Hematopoietic multipotent progenitor cell treated with erythropoietin and hydrocortisone succinate and interleukin-3 and kit ligand, for 8 days (in vitro differentiated cells): ENCODE results near the gene CARD18.

Experiments
- DNase-seq: peaks from one replicate; pipeline ENCODE4 v3.0.0-alpha.2; 2015

The CARD18 gene, protein sequence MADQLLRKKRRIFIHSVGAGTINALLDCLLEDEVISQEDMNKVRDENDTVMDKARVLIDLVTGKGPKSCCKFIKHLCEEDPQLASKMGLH

DNA sequence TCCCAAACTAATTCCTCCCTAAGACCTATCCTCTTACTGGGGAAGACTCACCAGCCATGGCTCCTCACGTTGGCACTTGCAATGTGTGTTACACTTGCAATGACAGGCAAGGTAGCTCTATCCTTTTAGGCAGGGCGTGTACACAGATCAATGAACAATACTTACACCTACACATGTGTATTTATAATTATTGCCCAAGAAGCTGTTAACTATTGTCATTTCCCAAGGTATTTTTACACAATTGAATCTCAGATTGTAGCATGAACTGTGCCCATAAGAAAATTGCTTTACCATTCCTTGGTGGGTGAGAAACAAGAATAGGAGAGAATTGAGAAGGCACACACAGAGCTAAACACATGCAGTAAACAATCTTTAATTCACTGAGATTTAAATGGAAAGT, at the start of gene CARD18:
Gene CARD18, minus strand, starts transcription at position 101 of the 400 bp plus-strand sequence. Its CDS starts 43 bp downstream, at position 58.
- DNase-seq: no peak

DNA sequence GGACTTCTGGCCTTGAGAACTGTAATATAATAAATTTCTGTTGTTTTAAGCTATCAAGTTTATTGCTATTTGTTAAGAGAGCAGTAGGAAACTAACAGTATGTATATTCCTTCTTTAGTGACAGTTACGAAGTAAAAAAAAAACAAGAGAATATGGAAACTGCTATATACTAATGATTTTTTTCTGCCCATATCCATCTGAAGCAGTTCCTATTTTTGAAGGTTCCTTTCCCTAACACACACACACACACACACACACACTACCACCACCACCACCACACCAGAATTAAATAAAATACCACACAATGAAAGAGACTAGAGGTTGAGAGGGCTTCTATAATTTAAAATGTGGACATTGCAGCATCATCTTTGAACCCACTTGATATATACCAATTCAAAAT, 44.4 kb upstream of the CARD18 start:
- DNase-seq: no peak

DNA sequence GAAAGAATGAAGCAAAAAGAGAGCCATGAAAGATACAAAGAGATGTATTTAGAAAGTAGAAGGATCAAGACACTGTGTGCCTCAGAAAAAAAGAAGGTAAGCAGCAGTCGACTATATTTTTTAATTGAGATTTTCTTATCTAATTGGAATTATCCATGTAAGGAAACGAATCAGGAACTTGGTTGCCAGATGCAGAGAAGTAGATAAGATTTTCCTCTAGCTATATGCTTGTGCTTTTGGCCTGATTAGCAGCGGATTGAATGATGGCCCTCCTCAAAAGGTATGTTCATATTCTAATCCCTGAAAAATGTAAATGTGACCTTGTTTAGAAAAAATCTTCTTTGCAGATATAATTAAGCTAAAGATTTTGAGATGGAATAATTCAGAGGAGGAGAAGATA, 43.9 kb upstream of the CARD18 start:
- DNase-seq: no peak

DNA sequence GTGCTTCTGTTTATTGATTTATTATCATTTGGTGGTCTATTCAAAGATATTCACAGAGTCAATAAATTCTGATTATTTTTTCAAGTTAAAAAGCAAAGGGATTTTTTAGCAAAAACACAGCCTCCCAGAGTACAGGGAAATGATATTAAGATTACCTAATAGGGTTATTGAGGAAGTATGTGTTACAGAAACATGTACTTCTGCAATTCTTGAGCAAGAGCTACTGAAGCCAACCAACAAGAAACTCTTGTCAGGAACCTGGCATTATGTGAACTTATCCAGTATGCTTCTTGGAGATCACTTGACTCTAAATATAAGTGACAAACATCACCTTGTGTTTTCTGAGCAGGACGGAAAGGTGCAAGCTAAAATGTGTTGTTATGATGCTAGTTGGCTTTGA, 42.0 kb upstream of the CARD18 start:
- DNase-seq: peak; percentile 9

DNA sequence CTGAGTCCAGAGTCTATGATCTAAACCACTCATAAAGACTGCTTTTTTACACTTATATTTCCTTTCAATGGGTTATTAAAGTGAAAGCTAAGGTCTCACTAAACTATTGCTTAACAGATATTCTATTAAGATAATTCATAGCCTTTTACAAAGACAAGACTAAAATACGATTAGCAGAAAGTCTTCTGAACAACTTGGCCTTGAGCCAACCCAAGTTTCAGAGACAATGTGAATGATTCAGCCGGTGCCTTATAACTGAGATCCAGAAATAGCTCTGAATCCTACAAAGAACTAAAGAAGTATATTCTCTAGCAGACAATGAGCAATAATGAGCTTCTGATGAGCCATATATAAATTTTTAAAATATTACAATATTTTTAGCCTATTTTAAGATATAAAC, 41.5 kb upstream of the CARD18 start:
- no peak for DNase-seq

DNA sequence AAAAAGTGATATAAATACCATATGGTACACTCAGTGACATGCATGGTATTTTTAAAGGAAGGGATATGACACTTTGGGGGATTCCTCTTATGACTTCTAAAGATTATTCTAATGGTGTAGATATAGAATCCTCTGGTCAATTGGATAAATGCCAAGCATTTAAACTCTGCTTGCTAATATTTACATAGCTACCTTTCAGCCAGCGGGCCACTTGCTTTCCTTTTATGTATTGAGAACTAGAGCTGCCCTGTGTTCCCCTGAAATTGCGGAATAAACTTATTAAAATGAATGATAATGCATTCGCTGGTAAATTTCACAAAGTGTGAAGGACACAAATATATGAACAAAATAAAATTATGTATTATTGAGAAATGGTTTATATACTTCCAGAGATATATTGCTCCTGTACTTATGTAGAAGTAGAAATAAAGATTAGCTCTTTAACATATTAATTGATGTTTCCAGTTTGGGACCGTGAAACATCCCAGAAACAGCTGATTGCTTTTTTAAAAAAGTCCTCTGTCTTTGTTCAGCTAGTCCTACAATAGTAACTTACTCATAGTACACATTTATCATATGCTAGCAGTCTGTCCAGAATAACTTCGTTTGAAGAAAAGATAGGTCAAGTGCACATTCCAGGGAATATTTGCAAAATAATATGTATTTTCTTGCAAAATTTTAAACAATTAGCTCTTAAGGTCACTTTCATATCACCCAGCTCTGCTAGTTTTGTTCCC, 40.1 kb upstream of the CARD18 start:
- no peak for DNase-seq

DNA sequence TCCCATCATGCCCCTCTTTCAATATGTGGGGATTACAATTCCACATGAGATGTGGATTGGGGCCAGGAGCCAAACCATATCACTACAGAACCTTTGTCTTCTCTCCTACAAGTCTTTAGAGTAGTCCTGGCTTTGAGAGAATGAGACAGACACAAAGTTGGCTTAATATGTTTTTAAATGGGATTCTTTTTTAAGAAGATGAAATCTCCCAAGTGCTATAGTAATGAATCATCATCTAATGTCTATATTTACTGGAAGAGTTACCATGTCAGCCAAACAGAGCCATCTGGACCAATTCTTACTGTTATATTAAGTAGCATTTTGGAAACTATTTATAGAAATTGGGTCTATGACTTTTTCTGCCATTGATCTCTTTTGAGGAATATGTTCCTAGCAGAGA, 38.1 kb upstream of the CARD18 start:
- no peak for DNase-seq

DNA sequence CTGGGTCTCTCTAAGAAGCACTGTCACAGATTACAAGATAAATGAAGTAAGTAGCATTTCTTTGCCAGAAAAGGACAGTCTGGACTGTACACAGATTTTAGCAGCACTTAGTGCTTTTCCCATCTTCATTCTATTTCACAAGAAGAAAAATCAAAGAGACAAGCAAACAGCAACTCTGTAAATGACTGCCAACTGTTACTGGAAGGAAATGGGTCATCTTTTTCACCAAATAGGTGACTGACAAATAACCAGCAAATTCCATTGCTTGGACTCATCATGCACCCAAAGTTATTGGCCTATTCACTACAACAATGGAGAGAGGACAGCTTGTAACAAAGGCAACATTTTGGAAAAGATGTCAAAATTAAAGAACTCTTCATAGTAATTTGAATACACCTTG, 28.9 kb upstream of the CARD18 start:
- DNase-seq: no peak

DNA sequence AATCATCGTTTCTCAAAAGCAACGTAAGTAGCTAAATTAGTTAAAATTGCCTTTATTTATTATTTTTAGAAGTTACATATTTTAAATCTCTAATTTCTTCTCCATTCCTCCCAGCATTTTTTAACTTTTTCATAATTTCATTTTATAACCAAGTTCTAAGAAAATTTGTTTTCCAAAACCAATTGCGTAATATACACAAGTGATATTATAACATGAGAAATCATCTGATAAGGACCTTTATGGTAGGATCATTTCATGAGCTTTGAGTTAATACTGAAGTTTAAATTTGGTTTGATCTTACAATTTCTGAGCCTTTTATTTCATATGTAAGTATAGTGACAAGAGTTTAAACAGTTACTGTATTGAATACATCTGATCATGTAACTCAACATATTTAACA, 27.7 kb upstream of the CARD18 start:
- DNase-seq: no peak

DNA sequence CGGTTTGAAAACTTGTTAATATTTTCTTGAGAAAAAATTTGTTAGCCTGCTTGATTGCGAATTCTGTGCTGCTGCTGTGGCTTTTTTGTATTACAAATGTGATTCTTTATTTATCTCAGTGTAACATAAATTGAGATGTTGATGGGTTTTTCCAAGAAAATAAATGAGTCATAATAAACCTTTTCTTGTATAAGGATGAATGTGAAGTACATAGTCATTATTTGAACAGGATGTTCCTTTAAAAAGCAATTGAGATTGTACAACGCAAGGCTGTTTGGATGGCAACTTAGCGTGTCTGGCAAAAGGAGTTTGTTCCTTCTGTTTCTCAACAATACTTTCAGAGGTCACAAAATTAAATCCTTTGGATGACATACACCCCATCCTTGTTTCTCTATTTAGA, 24.6 kb upstream of the CARD18 start:
- no peak for DNase-seq

DNA sequence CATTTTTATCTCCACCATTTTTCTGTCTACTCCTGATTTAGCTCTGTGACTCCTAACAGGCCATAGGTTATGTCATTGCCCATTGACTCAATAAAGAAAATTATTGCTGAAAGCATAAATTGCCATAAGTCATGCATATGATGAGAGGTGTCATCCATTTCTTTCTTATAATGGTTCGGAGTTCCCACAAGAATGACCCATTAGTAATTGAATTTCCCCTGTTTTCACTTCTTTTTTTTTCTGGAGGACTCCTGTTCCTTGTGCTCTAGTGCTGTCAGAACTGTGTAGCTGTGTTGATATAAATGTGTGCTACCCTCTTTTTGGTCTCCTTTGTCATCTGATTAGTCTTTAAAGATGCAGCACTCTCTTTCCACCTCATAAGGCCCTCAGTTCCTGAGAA, 22.9 kb upstream of the CARD18 start:
- DNase-seq: no peak

DNA sequence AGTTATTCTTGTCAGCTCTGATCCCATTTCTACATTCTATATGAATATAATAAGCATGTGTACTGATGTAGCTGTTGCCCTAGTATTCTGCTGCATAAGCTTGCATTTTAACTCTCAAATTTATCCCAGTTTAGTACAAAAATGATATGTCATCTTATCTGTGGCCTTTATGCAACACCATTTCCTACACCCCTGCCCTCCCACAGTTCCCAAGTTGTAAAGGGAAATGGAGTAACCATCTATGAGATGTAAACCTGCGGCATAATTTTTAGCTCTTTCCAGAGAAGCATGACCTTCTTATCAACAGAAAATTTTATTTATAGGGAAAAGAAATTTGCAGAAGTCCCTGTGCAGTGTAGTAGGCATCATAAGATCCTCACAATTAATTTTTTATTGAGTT, 18.9 kb upstream of the CARD18 start:
- no peak for DNase-seq

DNA sequence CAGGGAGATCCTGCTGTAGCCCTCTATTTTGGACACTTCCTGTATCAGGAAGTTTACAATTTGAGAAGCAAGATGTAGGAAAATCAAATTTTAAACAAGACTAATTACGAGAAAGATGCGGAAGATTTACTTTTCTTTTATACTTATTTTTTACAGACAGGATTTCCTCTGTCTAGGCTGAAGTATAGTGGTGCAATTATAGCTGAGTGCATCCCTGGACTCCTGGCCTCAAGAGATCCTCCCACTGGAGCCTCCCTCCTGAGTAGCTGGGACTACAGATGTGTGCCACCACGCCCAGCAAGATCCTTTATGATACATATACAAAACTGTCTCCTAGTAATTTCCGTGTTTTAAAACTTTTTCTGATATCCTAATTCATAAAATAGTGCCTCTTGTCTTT, 17.2 kb upstream of the CARD18 start:
- no peak for DNase-seq

DNA sequence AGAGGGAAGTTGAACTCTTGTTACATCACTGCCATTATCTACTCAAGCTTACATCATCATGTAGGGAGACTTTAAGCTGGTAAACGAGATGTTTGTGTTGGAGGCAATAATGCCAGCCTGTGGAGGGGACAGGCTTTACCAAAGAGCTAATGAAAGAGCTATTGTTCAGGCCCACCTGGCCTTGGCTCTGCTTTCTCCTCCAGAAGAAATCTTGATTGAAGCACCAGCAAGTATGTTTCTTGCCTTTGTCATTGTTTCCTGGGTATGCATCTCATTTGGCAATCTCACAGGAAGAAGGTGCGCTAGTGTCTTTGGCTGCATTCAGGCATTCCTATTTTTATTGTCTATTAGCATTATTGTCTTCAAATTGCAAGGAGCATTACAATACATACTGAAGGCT, 16.7 kb upstream of the CARD18 start:
- DNase-seq: no peak

DNA sequence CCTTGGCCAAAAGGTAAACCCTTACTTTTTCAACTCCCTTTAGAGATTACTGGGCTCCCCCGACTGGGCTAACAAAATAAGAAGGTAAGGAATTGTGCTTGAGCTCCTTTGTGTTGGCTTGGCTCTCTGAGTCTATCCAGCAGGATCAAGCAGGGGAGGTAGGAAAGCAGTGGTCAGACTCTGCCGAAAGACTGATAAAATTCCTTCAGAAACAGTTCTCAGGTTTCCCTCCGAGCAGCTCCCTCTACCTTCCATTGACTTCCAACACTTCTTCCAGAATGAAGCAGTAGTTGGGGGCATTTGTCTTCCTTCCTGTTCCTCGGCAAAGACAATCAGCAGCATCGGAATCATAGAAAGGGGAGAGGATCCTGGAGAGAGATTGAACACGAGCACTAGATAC, 16.1 kb upstream of the CARD18 start:
- DNase-seq: no peak

DNA sequence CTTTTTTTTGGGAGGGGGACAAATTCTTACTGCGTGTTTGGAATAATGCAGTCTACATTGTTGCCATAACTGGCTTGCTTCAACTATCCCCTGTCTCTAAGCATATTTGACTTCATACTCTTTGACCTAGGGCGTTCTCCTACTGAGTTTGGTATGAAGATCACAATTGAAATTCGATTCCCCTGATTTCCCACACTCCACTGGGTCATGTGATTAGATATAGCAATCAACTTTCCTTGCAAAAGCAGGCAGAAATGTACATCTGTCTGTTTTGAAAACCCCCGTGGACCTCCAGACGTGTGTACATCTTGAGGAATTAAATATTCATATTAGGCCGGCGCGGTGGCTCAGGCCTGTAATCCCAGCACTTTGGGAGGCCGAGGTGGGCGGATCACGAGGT, 13.8 kb upstream of the CARD18 start:
- no peak for DNase-seq

DNA sequence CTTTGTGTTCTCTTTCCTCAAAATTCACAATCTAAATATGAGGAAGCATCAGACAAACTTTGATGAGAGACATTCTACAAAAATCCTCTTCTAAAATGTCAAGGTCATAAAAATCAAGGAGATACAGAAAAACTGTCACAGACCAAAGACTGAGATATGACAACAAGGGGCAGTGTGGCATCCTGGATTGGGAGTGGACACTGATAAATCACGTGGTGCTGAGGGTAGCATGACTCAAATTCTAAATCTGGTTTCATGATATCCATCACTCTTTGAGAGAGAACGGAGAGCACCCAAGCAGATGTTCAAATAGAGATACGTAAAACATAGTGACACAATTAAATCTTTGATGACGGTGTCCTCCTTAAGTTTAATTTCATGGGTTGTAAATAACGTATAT, 13.0 kb upstream of the CARD18 start:
- DNase-seq: no peak

DNA sequence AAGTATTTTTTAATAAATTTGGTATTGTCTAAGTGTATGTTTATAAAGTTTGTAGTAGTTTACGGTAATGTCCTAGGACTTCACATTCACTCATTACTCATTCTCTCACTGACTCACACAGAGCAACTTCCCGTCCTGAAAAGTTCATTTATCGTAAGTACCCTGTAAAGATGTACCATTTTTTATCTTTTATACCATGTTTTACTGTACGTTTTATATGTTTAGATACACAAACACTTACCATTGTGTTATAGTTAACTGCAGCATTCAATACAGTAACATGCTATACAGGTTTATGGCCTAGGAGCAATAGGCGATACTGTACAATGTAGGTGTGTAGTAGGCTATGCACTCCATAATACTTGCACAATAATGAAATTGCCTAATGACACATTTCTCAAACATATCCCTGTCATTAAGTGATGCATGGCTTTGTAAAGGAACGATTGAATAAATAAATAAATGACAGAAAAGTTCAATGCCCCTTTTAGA, 12.5 kb upstream of the CARD18 start:
- no peak for DNase-seq

DNA sequence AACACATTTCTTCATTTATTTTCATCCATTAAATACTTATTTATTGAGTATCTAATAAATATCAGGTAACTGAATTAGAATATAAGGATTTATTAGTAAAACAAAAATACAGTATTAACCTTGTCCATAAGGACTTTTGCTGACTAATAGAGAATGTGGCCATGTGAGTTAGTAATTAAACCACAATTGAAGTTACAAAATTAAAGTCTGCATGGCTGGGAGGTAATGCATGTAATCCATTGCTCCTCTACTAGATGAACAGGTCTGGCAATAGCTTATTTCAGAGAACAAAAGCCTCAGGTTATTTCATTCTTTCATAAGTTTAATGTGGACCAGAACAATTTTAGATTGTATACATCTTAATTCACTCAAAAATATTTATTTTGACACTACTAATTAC, 9.9 kb upstream of the CARD18 start:
- DNase-seq: no peak

DNA sequence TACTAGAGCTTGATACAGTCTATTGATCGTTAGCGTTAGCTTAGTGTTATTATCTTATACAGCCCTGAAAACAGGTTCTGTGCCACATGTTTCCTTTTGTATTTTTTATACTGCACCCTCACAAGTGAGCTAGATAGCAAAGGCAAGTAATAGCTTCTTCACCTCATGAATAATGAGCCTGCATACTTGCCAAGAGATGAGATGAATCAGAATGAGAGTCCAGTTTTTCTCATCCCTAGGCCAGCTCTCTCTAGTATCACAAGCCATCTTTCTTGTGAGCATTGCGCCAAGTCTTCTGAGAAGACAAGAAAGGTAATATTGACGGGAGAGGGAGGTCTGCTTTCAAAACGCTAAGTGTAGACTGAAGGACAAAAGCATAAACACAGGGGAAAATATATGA, 8.7 kb upstream of the CARD18 start:
- no peak for DNase-seq

DNA sequence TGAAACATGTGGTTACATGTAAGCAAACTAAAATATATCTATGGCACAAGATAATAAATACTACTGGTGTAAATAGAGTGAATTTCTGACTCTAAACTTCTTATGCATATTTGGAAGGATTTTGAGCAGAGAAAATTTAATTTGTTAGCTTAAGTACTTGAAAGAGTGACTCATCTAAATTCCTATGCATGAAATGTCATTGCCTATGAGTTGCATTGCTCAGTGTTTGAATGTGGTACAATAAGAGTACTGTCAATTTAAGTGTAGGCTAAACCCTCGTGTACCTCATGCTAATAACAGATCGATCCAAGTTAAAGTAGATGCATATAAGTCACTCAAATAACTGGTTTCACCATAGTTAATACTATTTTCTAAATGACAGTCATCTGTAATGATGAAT, 5.3 kb upstream of the CARD18 start:
- no peak for DNase-seq

DNA sequence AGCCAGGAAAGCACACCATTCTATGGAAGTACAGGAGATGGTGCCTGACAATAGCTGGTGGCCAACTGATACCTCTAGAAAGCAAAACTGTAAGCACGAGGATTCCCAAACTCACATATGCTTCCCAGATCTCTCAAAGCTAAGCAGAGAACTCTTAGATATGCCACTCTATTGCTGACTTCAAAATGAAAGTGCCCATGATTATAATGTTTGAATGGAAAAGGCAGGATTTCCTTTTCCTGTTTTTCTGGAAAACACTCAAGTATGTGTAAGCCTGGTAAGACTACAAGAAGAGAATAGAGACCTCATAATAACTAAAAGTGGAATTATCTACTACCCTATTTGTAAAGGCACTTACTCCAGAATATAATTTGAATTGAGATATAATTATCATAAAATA, 2.6 kb upstream of the CARD18 start:
- no peak for DNase-seq

DNA sequence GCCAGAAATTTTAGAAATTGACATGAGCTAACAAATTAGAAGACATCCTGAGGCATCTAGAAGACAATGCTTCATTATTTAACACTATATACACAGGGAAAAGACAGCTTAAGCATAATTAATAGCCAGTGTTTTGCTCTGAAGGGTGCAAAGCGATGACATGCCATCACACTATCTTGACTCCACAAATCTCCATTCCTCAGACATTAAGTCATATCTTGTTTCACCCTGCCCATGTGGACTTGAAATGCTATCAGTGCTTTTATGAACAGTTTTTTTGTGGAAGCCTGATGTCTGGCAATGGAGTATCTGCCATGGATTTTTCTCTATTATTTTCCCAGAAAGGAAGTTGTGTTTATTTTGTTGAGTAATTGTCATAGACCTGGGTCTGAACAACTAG, 2.3 kb downstream of the CARD18 start:
- DNase-seq: no peak

DNA sequence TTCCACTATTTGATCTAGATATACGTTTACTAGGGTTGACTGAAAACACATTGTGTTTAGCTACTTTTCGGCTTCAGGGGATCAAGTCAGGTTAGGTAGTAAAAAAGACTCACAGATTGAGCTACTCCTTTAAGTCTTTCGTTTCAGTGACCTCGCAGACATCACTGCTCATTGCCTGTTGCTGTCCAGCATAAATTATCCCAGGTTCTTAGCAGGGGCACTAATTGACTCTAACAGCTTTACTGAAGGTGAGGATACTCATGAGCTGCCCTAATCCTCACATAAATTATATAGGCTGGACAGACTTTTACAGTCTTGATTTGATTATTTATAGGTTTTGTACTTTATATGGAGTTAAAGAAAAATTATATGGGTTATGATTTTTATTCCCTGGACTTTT, 3.7 kb downstream of the CARD18 start:
- DNase-seq: no peak
